Activated CD8-positive, alpha-beta memory T cell treated with anti-CD3 and anti-CD28 coated beads, Interleukin-2, amount 50 U/mL, for 24 hours (primary cell): ENCODE measurements around the gene CLDN8.

ENCODE experiments used
- DNase-seq: peaks from one replicate; pipeline ENCODE4 v3.0.0-alpha.2; 2020; ENCODE audit errors: extremely low read depth

The CLDN8 gene

DNA sequence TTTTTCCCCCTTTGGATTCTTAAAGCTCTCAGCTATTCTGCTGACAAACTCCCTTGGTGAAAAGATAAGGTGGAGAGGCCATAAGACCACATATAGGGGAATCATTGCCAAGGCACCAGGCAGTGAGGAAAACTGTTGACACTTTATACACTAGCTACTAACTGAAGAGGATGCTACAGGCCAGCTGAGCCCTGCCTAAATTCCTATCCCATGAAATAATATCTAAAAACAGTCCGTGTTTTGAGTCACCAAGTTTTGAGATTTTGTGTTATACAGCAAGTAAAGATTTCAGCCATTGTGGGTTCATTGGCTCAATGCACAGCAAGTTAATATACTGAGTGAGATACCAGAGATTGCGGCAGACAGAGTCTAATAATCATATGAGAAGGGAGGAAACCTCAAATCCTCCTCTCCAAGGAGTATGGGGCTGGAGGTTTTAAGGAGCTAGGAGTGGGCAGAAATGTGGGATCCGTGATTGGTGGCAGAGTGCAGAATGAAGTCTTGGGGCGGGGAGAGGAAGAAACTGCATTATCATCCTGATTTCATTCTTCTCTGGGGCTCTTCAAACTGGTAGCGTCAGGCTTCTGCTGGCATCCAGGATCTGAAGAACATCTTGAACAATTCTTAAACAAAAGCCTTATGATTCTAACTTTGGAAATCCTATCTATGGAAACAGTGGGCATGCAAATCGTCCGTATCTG, 9.2 kb downstream of the CLDN8 start:
- no peak for DNase-seq

DNA sequence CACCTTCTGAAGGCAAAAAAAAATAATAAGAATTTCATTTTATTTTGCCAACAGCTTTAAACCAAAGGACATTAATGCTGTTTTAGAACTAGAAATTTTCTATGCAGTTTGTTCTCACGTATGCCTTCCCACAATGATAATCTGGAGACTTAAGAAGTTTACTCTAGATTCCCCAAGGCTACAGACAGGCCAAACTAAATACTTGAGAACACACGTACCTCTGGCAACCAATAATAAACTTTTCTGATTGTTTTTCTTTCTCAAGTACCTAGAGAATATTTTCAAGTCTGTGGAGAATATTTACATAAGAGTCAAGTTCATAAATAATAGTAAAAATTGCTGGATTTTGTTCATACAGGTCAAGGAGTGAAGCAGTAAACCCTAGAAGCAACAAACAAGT, 15.9 kb downstream of the CLDN8 start:
- no peak for DNase-seq

DNA sequence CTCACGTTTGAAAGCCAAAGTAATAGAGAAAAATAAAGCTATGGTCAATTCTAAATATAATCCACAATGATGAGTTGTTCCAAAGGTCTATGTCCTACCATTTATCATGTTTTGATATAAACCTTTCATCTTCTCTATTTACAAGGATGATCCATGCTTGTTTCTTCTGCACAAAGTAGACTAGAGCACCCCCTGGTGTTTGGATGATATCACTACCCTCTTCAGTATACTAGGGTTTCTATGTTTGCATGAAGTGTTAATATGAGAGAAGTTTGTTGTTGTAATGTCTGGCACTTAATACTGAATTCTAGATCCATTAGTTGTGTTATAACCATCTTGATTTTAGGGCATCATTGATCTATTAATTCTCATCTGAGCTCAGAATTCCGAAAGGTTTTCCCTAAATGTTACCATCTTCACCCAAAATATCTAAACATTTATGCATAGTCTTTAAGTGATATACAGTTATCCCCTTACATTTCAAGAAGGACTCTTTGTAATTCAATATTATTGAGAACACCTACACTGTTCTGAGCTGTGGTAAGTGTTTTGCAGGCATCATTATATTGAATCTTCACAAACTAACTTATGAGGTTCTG, 21.1 kb downstream of the CLDN8 start:
- DNase-seq: no peak

GRCh38 chr21:30193201-30193600, 22.7 kb downstream of the CLDN8 start:
- no peak for DNase-seq

DNA sequence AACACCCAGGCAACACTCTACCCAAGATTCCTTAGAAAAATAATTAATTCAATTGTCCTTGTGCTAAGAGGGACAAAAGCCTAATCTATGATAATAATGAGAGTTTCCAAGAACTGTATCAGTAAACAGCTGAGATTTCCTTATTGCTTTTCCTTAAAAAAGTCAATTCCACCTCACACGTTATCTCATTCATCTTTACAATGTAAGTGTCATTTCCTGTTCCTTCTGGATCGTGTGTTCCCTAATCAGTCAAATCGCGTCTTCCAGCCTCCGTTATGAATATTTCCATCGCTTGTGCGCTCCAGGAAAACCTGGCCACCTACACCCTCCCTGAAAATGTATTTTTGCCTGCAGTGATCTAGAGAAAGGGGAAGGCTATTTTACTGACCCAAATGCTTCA, 25.3 kb downstream of the CLDN8 start:
- DNase-seq: no peak

DNA sequence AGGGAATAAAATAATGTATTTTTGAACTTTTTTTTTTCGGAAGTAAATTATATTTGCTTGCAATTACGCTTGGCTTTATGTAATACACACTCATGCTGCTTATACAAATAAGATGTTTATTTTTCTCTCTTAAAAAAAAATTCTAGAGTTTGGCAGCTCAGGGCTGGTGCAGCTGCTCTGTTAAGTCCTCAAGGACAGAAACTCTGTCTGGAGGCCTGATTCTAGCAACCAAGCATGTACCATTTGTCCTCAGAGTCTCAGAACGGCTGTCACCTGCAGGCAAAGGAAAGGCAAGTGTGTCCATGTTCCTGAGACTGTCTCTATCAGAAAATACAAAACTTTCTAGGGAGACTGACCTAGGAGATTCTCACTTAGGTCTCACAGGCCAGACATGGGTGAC, 26.1 kb downstream of the CLDN8 start:
- no peak for DNase-seq

DNA sequence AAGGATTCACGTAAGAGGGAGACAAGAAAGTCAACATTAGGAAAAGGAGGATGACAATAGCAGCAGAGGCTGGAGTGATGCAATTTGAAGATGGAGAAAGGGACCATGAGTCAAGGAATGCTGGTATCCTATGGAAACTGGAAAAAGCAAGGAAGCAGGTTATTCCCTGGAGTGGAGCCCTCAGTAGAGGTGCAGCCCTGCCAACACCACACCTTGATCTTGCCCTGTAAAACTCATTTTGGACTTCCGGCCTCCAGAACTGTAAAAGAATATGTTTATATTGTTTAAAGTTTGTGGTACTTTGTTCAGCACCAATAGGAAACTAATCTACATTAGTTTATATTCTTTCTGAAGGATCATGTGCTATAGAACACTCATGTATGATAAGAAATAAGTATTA, 29.7 kb downstream of the CLDN8 start:
- DNase-seq: no peak

GRCh38 chr21:30168086-30168485, 47.8 kb downstream of the CLDN8 start:
- no peak for DNase-seq

- no peak for DNase-seq
These were observed 49.2 kb downstream of the CLDN8 start, which contains the start of gene CLDN17 for GRCh38 chr21:30166705-30167104. Gene CLDN17, minus strand, starts transcription at chr21:30166805. Its CDS starts 188 bp downstream, at chr21:30166617.

DNA sequence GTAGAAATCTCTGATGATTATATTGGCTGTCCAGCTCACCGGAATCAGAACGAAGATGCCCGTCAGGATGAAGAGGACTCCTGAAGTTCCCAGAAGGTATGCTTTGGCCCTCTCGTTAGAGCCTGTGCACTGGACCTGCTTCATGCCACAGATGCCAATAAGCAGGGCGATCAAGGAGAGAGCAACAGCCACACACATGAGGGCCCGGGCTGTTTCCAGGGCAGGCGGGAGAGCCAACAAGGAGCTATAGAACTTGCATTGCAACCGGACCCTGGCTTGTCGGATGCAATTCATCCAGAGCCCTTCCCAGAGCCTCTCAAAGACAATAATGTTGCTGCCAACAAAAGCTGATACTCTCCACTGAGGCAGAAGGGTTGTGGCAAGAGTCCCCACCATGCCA, 49.7 kb downstream of the CLDN8 start:
- no peak for DNase-seq

DNA sequence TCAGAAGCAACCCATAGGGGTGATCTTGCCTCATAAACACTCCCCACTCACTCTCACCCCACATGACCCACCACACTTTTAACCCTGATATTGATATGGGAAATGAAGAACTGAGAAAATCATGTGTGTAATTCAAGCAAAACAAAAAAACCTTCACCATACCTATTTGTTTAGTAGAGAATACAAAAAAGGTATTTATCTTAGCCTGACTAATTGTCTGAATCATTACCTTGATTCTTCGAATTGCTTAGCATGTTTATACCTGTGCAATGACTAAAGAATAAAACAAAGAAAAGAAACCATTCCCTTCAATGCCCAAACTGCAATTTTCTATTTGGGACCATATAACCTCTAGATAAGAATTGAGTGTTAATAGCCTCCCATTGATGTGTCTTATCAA, 51.1 kb downstream of the CLDN8 start:
- DNase-seq: no peak
